ENCODE data around the gene CD58.

- no peak for TF ChIP-seq RAD21 (IDR thresholded peaks at IDR 0.05; ENCODE audit: low read length)
- peak; percentile 54; the same call in 1 of the 2 replicates for TF ChIP-seq BHLHE40 (IDR thresholded peaks at IDR 0.05; ENCODE audit: low read depth, low read length)
- no peak for TF ChIP-seq POLR2A (IDR thresholded peaks at IDR 0.05; ENCODE audit: low read depth, low read length)
- TF ChIP-seq, protein P1, sequence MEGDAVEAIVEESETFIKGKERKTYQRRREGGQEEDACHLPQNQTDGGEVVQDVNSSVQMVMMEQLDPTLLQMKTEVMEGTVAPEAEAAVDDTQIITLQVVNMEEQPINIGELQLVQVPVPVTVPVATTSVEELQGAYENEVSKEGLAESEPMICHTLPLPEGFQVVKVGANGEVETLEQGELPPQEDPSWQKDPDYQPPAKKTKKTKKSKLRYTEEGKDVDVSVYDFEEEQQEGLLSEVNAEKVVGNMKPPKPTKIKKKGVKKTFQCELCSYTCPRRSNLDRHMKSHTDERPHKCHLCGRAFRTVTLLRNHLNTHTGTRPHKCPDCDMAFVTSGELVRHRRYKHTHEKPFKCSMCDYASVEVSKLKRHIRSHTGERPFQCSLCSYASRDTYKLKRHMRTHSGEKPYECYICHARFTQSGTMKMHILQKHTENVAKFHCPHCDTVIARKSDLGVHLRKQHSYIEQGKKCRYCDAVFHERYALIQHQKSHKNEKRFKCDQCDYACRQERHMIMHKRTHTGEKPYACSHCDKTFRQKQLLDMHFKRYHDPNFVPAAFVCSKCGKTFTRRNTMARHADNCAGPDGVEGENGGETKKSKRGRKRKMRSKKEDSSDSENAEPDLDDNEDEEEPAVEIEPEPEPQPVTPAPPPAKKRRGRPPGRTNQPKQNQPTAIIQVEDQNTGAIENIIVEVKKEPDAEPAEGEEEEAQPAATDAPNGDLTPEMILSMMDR (conservative IDR thresholded peaks at IDR 0.05; ENCODE audit: low read depth, low read length): no peak
- TF ChIP-seq MXI1 (IDR thresholded peaks at IDR 0.05; ENCODE audit: borderline replicate concordance, low read depth, low read length): no peak
- TF ChIP-seq SMC3 (IDR thresholded peaks at IDR 0.05; ENCODE audit: low read depth, low read length): no peak
- TF ChIP-seq RFX5 (IDR thresholded peaks at IDR 0.05; ENCODE audit: low read depth, low read length): no peak
- no peak for TF ChIP-seq ELK1 (IDR thresholded peaks at IDR 0.05; ENCODE audit: borderline replicate concordance, low read depth, low read length)
- no peak for TF ChIP-seq USF2 (IDR thresholded peaks at IDR 0.05; ENCODE audit: low read depth, low read length)
- TF ChIP-seq NFE2L2 (IDR thresholded peaks at IDR 0.05; ENCODE audit: low read depth, low read length): no peak
- TF ChIP-seq CHD1 (IDR thresholded peaks at IDR 0.05; ENCODE audit: low read depth, low read length): no peak
- TF ChIP-seq FOS (IDR thresholded peaks at IDR 0.05; ENCODE audit: low read depth, low read length): peak; percentile 39; the same call in 1 of the 2 replicates
- no peak for TF ChIP-seq CEBPB (IDR thresholded peaks at IDR 0.05; ENCODE audit: low read depth, low read length)
- no peak for TF ChIP-seq MAZ (IDR thresholded peaks at IDR 0.05; ENCODE audit: borderline replicate concordance, low read depth, low read length)
These were observed 61.5 kb downstream of the CD58 start for GRCh38 chr1:116508984-116509980.
